ENCODE data around the gene RTP3. TPM values are rescaled to one million over a fixed set of nuclear protein-coding genes. Genes with fewer than 3 reads are reported as not detected.

RTP3 gene
- total and polyA plus RNA-seq, 4 donors = 1.0 to 61.7 (median 26.6) TPM

DNA sequence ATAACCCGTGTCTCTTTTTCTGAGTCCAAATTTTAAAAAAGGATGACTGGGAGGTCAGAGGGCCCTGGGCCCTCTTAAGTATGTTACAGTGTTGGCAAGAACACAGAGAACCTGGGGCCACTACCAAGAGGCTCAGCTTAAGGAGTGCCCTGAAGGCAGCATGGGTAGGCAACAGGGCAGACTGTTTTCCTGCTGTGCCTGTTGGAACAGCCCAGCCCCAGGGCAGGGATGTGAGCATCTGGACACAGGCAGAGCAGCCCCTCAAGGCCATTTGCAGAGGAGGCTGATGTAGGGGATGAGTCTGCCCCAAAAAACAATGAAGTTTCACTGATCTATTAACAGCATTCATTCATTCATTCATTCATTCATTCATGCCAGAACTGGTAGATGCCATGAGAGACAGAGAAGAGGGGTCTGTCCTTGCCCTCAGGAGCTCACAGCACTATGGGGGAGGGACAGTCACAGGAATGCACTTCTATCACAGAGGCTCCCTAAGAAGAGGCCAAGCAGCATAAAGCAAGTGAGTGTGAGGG lies 30.8 kb upstream of the RTP3 start:
- 83% methylated on average over 1 of the region's 1 CpG for WGBS
- Histone ChIP-seq H3K9me3 (ENCODE audit: control insufficient read depth in 4 of 4, low read length in 3 of 4) (no peaks in the 10 kb centered on the region), H3K36me3 (ENCODE audit: control insufficient read depth in 4 of 4, insufficient read depth in 3 of 4, low read depth in 1 of 4, low read length in 3 of 4) (no peaks in the 10 kb centered on the region), H3K9ac (ENCODE audit: low read depth in 1 of 2, low read length in 2 of 2) (no peak overlapping the region), H3K27ac (ENCODE audit: low read depth in 1 of 2, low read length in 2 of 2) (no peak overlapping the region), H3K4me3 (ENCODE audit: low read depth in 1 of 3, low read length in 3 of 3) (no peak overlapping the region), H3K27me3 (ENCODE audit: control insufficient read depth in 4 of 4, insufficient read depth in 4 of 4, low read length in 3 of 4) (peaks cover 0 to 9% (median 0%) of the 10 kb centered on the region in 4 donors), H3K4me1 (ENCODE audit: control insufficient read depth in 4 of 4, insufficient read depth in 4 of 4, low read length in 3 of 4) (no peaks in the 10 kb centered on the region)
- DNase-seq (ENCODE audit: low spot score) = no peak
- no peak for TF ChIP-seq HNF4A (conservative IDR thresholded peaks at IDR 0.05)
- TF ChIP-seq, protein P1, sequence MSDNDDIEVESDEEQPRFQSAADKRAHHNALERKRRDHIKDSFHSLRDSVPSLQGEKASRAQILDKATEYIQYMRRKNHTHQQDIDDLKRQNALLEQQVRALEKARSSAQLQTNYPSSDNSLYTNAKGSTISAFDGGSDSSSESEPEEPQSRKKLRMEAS (IDR thresholded peaks at IDR 0.05) = no peak
- TF ChIP-seq, protein P2, sequence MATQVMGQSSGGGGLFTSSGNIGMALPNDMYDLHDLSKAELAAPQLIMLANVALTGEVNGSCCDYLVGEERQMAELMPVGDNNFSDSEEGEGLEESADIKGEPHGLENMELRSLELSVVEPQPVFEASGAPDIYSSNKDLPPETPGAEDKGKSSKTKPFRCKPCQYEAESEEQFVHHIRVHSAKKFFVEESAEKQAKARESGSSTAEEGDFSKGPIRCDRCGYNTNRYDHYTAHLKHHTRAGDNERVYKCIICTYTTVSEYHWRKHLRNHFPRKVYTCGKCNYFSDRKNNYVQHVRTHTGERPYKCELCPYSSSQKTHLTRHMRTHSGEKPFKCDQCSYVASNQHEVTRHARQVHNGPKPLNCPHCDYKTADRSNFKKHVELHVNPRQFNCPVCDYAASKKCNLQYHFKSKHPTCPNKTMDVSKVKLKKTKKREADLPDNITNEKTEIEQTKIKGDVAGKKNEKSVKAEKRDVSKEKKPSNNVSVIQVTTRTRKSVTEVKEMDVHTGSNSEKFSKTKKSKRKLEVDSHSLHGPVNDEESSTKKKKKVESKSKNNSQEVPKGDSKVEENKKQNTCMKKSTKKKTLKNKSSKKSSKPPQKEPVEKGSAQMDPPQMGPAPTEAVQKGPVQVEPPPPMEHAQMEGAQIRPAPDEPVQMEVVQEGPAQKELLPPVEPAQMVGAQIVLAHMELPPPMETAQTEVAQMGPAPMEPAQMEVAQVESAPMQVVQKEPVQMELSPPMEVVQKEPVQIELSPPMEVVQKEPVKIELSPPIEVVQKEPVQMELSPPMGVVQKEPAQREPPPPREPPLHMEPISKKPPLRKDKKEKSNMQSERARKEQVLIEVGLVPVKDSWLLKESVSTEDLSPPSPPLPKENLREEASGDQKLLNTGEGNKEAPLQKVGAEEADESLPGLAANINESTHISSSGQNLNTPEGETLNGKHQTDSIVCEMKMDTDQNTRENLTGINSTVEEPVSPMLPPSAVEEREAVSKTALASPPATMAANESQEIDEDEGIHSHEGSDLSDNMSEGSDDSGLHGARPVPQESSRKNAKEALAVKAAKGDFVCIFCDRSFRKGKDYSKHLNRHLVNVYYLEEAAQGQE (IDR thresholded peaks at IDR 0.05) = no peak
- TF ChIP-seq, protein P3, sequence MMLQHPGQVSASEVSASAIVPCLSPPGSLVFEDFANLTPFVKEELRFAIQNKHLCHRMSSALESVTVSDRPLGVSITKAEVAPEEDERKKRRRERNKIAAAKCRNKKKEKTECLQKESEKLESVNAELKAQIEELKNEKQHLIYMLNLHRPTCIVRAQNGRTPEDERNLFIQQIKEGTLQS (IDR thresholded peaks at IDR 0.05) = no peak
- TF ChIP-seq RAD21 (IDR thresholded peaks at IDR 0.05) = no peak
- TF ChIP-seq GABPA (IDR thresholded peaks at IDR 0.05 in 1 of 2, conservative IDR thresholded peaks at IDR 0.05 in 1 of 2) = no peak

DNA sequence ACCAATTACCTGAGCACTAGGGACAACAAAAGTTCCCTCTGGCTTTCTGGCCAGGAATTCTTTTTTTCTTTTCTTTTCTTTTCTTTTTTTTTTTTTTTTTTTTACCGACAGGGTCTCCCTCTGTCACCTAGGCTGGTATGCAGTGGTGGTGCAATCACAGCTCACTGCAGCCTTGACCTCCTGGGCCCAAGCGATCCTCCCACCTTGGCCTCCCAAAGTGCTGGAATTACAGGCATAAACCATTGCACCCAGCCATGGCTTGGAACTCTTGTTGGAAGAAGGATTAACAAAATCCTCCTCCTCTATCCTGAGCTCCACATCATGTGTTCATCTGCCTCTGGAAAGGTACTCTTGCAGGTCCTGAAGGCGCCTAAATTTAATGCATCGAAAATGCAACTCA lies 30.2 kb upstream of the RTP3 start:
- H3K9ac ChIP-seq (ENCODE audit: low read depth in 1 of 2, low read length in 2 of 2) = no peak overlapping the region
- H3K4me3 ChIP-seq (ENCODE audit: low read depth in 1 of 3, low read length in 3 of 3) = no peak overlapping the region
- no peaks in the 10 kb centered on the region for H3K4me1 ChIP-seq (ENCODE audit: control insufficient read depth in 4 of 4, insufficient read depth in 4 of 4, low read length in 3 of 4)
- 87% methylated on average over 4 of the region's 4 CpGs for WGBS
- no peaks in the 10 kb centered on the region for H3K9me3 ChIP-seq (ENCODE audit: control insufficient read depth in 4 of 4, low read length in 3 of 4)
- TF ChIP-seq FOXA1 (IDR thresholded peaks at IDR 0.05) = no peak
- TF ChIP-seq HNF4A (conservative IDR thresholded peaks at IDR 0.05) = no peak
- TF ChIP-seq FOXA2 (IDR thresholded peaks at IDR 0.05) = no peak
- TF ChIP-seq, protein P1 (IDR thresholded peaks at IDR 0.05) = no peak
- TF ChIP-seq JUND (IDR thresholded peaks at IDR 0.05) = no peak
- TF ChIP-seq RAD21 (IDR thresholded peaks at IDR 0.05) = no peak
- TF ChIP-seq, protein P4, sequence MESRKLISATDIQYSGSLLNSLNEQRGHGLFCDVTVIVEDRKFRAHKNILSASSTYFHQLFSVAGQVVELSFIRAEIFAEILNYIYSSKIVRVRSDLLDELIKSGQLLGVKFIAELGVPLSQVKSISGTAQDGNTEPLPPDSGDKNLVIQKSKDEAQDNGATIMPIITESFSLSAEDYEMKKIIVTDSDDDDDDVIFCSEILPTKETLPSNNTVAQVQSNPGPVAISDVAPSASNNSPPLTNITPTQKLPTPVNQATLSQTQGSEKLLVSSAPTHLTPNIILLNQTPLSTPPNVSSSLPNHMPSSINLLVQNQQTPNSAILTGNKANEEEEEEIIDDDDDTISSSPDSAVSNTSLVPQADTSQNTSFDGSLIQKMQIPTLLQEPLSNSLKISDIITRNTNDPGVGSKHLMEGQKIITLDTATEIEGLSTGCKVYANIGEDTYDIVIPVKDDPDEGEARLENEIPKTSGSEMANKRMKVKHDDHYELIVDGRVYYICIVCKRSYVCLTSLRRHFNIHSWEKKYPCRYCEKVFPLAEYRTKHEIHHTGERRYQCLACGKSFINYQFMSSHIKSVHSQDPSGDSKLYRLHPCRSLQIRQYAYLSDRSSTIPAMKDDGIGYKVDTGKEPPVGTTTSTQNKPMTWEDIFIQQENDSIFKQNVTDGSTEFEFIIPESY (IDR thresholded peaks at IDR 0.05) = no peak
- TF ChIP-seq EGR1 (IDR thresholded peaks at IDR 0.05; ENCODE audit: low read depth in 2 of 2) = no peak
- TF ChIP-seq HNF4G (IDR thresholded peaks at IDR 0.05) = no peak
- TF ChIP-seq, protein P5, sequence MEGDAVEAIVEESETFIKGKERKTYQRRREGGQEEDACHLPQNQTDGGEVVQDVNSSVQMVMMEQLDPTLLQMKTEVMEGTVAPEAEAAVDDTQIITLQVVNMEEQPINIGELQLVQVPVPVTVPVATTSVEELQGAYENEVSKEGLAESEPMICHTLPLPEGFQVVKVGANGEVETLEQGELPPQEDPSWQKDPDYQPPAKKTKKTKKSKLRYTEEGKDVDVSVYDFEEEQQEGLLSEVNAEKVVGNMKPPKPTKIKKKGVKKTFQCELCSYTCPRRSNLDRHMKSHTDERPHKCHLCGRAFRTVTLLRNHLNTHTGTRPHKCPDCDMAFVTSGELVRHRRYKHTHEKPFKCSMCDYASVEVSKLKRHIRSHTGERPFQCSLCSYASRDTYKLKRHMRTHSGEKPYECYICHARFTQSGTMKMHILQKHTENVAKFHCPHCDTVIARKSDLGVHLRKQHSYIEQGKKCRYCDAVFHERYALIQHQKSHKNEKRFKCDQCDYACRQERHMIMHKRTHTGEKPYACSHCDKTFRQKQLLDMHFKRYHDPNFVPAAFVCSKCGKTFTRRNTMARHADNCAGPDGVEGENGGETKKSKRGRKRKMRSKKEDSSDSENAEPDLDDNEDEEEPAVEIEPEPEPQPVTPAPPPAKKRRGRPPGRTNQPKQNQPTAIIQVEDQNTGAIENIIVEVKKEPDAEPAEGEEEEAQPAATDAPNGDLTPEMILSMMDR (IDR thresholded peaks at IDR 0.05; ENCODE audit: low read depth, low read length, missing input control) = no peak
- no peak for TF ChIP-seq GABPA (IDR thresholded peaks at IDR 0.05 in 1 of 2, conservative IDR thresholded peaks at IDR 0.05 in 1 of 2)
- no peak for TF ChIP-seq RXRA (IDR thresholded peaks at IDR 0.05)
- TF ChIP-seq, protein P2 (IDR thresholded peaks at IDR 0.05) = no peak
- no peak for TF ChIP-seq YY1 (IDR thresholded peaks at IDR 0.05)
- TF ChIP-seq SP1 (IDR thresholded peaks at IDR 0.05) = no peak
- TF ChIP-seq, protein P3 (IDR thresholded peaks at IDR 0.05) = no peak
- TF ChIP-seq NR2F2 (IDR thresholded peaks at IDR 0.05) = no peak
- no peak for TF ChIP-seq TAF1 (conservative IDR thresholded peaks at IDR 0.05)
- no peak overlapping the region for H3K27ac ChIP-seq (ENCODE audit: low read depth in 1 of 2, low read length in 2 of 2)
- peaks cover 0 to 9% (median 0%) of the 10 kb centered on the region in 4 donors for H3K27me3 ChIP-seq (ENCODE audit: control insufficient read depth in 4 of 4, insufficient read depth in 4 of 4, low read length in 3 of 4)
- no peak for DNase-seq (ENCODE audit: low spot score)
- H3K36me3 ChIP-seq (ENCODE audit: control insufficient read depth in 4 of 4, insufficient read depth in 3 of 4, low read depth in 1 of 4, low read length in 3 of 4) = no peaks in the 10 kb centered on the region

All from liver (tissue), 9 donors.